ENCODE data around the gene MATR3.

The MATR3 gene

DNA sequence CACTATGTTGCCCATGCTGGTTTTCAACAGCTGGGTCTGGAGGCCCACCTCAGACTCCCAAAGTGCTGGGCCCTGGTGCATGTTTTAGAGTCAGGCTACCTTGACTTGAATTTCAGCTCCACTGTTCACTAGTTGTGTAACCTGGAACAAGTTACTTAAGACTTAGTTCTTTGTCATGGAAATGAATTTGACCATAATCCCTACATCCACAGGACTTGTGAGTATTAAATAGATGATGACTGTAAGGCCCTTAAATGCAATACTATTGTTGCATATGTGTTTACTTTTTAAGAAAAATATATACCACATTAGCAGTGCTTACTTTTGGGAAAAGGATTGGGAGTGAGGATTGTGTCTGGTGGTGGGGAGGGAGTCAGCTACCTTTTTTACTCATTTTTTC lies 64.5 kb downstream of the MATR3 start:
- TF ChIP-seq CTCF (conservative IDR thresholded peaks at IDR 0.05; ENCODE audit: low read length), result no peak
- DNase-seq (ENCODE audit: low read depth), result no peak
- no peak overlapping the region for H3K4me3 ChIP-seq (ENCODE audit: low read length)

DNA sequence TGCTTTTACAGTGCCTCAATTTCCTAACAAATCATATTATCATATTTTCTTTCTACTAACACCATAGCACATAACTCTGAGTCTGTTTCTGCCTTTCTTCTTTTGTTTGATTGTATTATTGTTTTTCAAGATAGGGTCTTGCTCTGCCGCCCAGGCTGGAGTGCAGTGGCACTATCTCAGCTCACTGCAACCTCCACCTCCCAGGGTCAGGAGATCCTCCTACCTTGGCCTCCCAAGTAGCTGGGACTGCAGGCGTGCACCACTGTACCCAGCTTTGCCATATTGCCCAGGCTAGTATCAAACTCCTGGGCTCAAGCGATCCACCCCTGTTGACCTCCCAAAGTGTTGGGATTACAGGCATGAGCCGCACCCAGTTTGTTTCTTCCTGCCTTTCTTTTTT lies 66.8 kb downstream of the MATR3 start:
- no peak for DNase-seq (ENCODE audit: low read depth)
- H3K4me3 ChIP-seq (ENCODE audit: low read length), result no peak overlapping the region
- no peak for TF ChIP-seq CTCF (conservative IDR thresholded peaks at IDR 0.05; ENCODE audit: low read length)

DNA sequence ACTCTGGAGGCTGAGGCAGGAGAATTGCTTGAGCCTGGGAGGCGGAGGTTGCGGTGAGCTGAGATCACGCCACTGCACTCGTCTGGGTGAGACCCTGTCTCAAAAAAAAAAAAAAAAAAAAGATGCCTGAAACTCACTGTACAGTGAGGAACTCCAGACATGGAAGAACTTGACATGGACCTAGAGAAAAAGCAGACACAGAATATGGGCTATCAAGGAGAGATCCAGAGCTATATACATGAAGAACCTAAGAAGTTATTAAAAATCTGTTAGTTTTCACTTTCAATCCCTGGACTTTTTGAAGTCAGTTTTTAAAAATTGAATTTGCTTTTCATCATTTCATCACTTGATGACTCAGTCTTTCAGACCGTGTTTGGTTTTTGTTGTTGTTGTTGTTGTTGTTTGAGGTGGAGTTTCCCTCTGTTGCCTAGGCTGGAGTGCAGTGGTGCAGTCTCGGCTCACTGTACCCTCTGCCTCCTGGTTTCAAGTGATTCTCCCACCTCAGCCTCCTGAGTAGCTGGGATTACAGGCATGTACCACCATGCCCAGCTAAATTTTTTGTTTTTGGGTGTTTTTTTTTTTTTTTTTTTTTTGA lies 68.4 kb downstream of the MATR3 start:
- no peak for TF ChIP-seq CTCF (conservative IDR thresholded peaks at IDR 0.05; ENCODE audit: low read length)
- DNase-seq (ENCODE audit: low read depth), result no peak
- no peak overlapping the region for H3K4me3 ChIP-seq (ENCODE audit: low read length)

GRCh38 chr5:139363937-139364336 lies 70.4 kb downstream of the MATR3 start:
- no peak overlapping the region for H3K4me3 ChIP-seq (ENCODE audit: low read length)
- TF ChIP-seq CTCF (conservative IDR thresholded peaks at IDR 0.05; ENCODE audit: low read length), result no peak
- no peak for DNase-seq (ENCODE audit: low read depth)

- H3K4me3 ChIP-seq (ENCODE audit: low read length), result no peak overlapping the region
- DNase-seq (ENCODE audit: low read depth), result no peak
- no peak for TF ChIP-seq CTCF (conservative IDR thresholded peaks at IDR 0.05; ENCODE audit: low read length)
Measured at GRCh38 chr5:139364466-139364865, 70.9 kb downstream of the MATR3 start.

GRCh38 chr5:139368613-139369012 lies 75.1 kb downstream of the MATR3 start:
- no peak for TF ChIP-seq CTCF (conservative IDR thresholded peaks at IDR 0.05; ENCODE audit: low read length)
- DNase-seq (ENCODE audit: low read depth), result no peak
- H3K4me3 ChIP-seq (ENCODE audit: low read length), result no peak overlapping the region

GRCh38 chr5:139369181-139369580 lies 75.6 kb downstream of the MATR3 start:
- DNase-seq (ENCODE audit: low read depth), result no peak
- H3K4me3 ChIP-seq (ENCODE audit: low read length), result no peak overlapping the region
- no peak for TF ChIP-seq CTCF (conservative IDR thresholded peaks at IDR 0.05; ENCODE audit: low read length)
